HG03025 (cell line): ENCODE results near the gene SLC38A3.

Source experiments
- ATAC-seq: cut with Tn5 transposase; IDR thresholded peaks from one replicate; pipeline ENCODE4 v1.9.1; 2021; ENCODE audit warnings: mild to moderate bottlenecking, moderate library complexity; ENCODE audit not compliant: unreplicated experiment, low FRiP score

SLC38A3 gene

GRCh38 chr3:50168791-50169190 is 36.3 kb upstream of the SLC38A3 start:
- no peak for ATAC-seq

GRCh38 chr3:50169232-50169832 is 35.7 kb upstream of the SLC38A3 start:
- no peak for ATAC-seq

GRCh38 chr3:50169858-50170257 is 35.2 kb upstream of the SLC38A3 start:
- ATAC-seq: no peak

- no peak for ATAC-seq
These were observed 34.4 kb upstream of the SLC38A3 start for GRCh38 chr3:50170689-50171088.

- ATAC-seq: no peak
These were observed 33.4 kb upstream of the SLC38A3 start for GRCh38 chr3:50171540-50172301.

DNA sequence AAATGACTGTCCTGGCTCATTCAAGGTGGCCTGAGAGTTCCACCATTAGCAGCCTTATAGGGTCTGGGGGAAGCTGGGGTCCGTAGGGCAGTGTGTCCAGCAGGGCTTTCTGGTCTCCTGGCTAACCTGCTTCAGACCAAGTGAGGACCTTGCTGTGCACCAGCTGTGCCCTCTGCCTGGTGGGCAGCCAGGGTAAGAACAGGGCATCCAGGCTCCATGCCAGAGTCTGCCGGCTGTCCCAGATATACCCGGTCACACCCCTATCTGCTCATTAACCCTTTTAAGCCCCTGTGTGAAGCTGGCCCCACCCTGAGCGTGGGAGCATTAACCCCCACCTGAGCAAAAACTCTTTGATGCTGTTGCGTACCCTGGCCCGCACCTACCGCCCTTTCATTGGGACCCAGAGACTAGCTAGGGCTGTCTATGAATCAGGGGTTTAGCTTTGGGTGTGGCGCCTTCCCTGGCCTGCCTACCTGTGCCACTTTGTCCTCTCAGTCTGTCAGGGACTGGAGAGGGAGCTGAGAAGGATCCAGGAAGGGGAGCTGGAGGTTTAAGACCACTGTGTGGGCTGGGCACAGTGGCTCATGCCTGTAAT is 32.3 kb upstream of the SLC38A3 start:
- no peak for ATAC-seq

GRCh38 chr3:50173685-50174516 is 31.2 kb upstream of the SLC38A3 start:
- ATAC-seq: no peak

DNA sequence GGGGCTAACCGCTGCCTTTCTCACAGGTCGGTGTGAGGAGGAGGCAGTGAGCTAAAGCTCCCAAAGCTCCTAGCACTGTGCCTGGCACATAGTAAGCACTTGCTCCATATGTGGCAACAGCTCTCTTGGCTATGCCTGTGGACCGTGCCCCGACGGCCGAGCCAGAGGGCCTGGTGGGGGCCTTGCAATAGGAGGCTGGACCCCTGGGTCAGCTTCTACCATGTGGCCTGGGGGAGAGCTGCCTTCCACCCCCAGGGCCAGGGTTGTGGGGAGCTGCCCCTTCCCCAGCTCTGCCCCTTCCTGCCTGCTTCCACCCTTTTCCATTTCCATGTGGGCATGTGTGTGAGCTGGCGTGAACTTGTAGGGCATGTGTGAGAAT is 30.6 kb upstream of the SLC38A3 start:
- ATAC-seq: no peak

- ATAC-seq: no peak
These were observed 30.0 kb upstream of the SLC38A3 start for GRCh38 chr3:50174947-50175524.

DNA sequence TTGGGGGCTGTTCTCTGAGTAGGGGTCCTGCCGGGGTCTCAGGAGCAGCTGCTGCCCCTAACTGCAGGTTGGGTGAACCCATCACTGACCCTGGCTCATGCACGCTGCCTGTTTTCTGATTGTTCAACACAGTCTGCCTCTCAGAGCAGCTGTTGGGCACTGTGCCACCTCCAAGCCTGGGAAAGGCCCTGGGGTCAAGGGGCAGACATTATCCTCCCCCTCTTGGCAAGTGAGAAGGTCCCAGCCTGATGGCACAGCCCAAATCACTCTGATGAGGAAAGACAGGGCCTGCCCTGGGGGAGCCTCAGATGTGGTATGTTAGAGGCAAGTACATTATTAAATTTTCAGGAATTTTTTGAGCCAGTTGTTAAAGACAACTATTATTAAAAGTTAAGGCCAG is 27.7 kb upstream of the SLC38A3 start:
- ATAC-seq: no peak

- no peak for ATAC-seq
These were observed 25.4 kb upstream of the SLC38A3 start for GRCh38 chr3:50179710-50180109.

DNA sequence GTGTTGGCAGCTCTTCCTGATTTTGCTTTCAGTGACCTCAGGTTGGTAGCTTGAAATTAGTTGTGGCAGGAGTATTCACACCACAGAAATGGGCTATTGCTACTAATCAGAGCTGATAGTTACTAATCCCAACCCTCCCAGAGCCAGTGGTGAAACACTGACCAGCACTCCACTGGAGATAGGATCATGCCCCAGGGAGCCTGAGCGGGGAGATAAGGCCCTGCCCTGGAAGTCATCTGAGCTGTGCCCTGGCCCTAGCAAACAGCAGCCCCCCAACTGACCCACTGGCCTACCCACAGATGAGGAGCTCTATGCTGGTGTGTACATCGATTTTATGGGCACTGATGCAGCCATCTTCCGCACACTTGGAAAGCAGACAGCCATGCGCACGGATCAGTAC is 23.1 kb upstream of the SLC38A3 start:
- ATAC-seq: no peak

- ATAC-seq: no peak
These were observed 22.5 kb upstream of the SLC38A3 start for GRCh38 chr3:50182533-50183099.

GRCh38 chr3:50183755-50184154 is 21.3 kb upstream of the SLC38A3 start:
- no peak for ATAC-seq

DNA sequence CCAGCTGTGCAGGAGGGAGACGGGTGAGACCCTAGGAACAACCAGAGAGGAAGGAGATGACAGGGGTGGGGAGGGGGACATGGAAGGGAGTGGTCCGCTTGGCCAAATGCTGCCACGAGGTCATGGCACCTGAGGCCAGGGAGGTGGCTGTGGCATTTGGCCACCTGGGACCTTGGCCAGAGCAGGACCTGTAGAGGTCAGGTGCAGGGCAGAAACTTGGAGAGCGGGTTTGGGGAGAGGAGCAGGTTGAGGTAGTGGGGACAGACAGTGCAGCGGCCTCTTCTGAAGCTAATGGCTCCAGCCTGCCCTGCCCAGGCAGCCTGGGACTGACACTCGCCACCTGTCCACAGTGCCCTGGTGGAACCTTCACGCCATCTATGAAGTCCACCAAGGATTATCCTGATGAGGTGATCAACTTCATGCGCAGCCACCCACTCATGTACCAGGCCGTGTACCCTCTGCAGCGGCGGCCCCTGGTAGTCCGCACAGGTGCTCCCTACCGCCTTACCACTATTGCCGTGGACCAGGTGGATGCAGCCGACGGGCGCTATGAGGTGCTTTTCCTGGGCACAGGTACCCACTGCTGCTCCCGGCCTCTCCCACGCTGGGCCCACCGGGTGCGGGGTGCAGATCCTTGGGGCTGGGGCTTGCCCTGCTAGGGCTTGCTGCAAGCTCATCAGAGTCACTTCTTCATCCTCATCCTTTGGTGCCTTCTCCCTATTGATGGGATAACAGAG is 20.7 kb upstream of the SLC38A3 start:
- ATAC-seq: no peak

GRCh38 chr3:50185230-50185629 is 19.8 kb upstream of the SLC38A3 start:
- no peak for ATAC-seq

DNA sequence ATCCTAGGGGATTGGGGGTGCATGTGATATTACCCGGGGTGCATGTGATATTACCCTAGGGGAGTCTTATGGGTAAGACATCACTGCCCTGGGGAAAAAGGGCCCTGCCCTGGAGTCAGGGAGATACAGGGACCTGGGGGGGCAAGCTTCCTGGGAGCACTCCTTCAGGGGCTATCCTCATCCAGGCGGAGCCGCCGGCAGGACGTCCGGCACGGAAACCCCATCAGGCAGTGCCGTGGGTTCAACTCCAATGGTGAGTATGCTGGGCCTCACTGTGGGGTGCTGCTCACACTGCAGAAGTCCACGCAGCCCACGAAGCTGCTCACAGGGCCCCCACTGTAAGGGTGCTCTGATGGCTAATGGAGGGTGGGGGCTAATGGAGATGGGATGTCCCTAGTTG is 19.0 kb upstream of the SLC38A3 start:
- ATAC-seq: no peak

DNA sequence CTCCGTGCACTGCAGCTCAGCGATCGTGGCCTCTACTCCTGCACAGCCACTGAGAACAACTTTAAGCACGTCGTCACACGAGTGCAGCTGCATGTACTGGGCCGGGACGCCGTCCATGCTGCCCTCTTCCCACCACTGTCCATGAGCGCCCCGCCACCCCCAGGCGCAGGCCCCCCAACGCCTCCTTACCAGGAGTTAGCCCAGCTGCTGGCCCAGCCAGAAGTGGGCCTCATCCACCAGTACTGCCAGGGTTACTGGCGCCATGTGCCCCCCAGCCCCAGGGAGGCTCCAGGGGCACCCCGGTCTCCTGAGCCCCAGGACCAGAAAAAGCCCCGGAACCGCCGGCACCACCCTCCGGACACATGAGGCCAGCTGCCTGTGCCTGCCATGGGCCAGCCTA is 17.3 kb upstream of the SLC38A3 start:
- no peak for ATAC-seq

DNA sequence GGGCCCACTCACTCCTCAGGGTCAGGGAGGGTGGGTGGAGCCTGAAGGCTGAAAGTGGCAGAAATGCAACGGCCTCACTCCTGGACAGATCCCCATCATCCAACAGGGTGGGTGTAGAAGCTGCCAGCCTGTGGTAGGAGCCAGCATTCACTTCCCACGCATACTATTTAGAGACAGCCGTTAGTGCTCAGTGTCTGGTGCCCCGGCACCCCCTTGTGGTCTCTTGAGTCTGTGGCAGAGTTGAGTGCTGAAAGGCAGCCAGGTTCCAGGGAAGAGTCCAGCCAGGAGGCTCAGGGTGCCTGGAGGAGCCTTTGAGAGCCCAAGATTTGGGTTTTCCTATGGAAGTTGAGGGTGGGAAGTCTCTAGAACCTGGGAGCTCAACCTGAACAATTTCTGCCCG is 15.8 kb upstream of the SLC38A3 start:
- ATAC-seq: no peak

- ATAC-seq: no peak
These were observed 15.1 kb upstream of the SLC38A3 start for GRCh38 chr3:50189989-50190388.
